K562 (cell line): ENCODE results near the gene SCRN1. TPM values are rescaled to one million over a fixed set of nuclear protein-coding genes. Genes with fewer than 3 reads are reported as not detected.

Experiments used
- ATF7 ChIP-seq: fragments of 450-650 bp; IDR thresholded peaks from 2 replicates; pipeline ENCODE4 v1.7.1; 2014; ENCODE audit warnings: mild to moderate bottlenecking, moderate library complexity
- C11orf30 ChIP-seq: fragments of 450-650 bp; IDR thresholded peaks from 2 replicates; pipeline ENCODE4 v1.6.1; 2016; ENCODE audit warnings: low read depth, mild to moderate bottlenecking
- CXXC5 ChIP-seq: fragments of 250-450 bp; sonication (Bioruptor Pico); IDR thresholded peaks from 2 replicates; pipeline ENCODE4 v1.8.0; 2022; ENCODE audit warnings: inconsistent platforms, mild to moderate bottlenecking, moderate library complexity
- JUN ChIP-seq, 2 experiments: sonication (generic) in 1 of 2; formaldehyde crosslinking in 1 of 2; IDR thresholded peaks; 2 replicates each; pipeline versions ENCODE4 v1.6.1 to v1.8.0; 2012 to 2022; ENCODE audit warnings: borderline replicate concordance in 2 of 2, mild to moderate bottlenecking in 2 of 2, improper control_type of control experiment in 1 of 2, low read depth in 1 of 2, low read length in 1 of 2, missing genetic modification reagents in 1 of 2
- MCM5 ChIP-seq: fragments of 450-650 bp; IDR thresholded peaks from 2 replicates; pipeline ENCODE4 v1.6.1; 2016; ENCODE audit warnings: low read depth
- NR2C1 ChIP-seq, 2 experiments: fragments of 450-650 bp; IDR thresholded peaks; 2 replicates each; pipeline ENCODE4 v1.6.1; 2017; ENCODE audit warnings: mild to moderate bottlenecking in 2 of 2, antibody characterized with exemption in 1 of 2, inconsistent platforms in 1 of 2, missing compliant biosample characterization in 1 of 2, missing genetic modification characterization in 1 of 2
- SIN3B ChIP-seq: fragments of 450-650 bp; IDR thresholded peaks from 2 replicates; pipeline ENCODE4 v1.6.1; 2017; ENCODE audit warnings: low read depth, mild to moderate bottlenecking, moderate library complexity
- ZNF75A ChIP-seq: fragments of 450-650 bp; formaldehyde crosslinking; IDR thresholded peaks from 2 replicates; pipeline ENCODE4 v1.4.0; 2020; ENCODE audit warnings: mild to moderate bottlenecking
- ZSCAN32 ChIP-seq: fragments of 450-650 bp; formaldehyde crosslinking; IDR thresholded peaks from 2 replicates; pipeline ENCODE4 v1.4.0; 2020; ENCODE audit warnings: mild to moderate bottlenecking, moderate library complexity
- polyA plus RNA-seq, 8 experiments: library from polyadenylated mRNA; depleted of rRNA in 4 of 8; stranded (reverse) in 5 of 8; unstranded in 3 of 8; fragments of >200 nt; fragmentation: Nextera tagmentation in 2 of 8; fragmentation: Illumina TruSeq in 1 of 8; extraction: Ambion mirVana in 2 of 8; extraction: Trizol in 1 of 8; gene quantifications; 2 replicates each; pipeline versions ENCODE4 v1.2.1 to v1.2.3, GENCODE V29; 2011 to 2014; ENCODE audit warnings: inconsistent platforms in 1 of 8, missing spikeins in 1 of 8
- total RNA-seq, 7 experiments: library from RNA; depleted of rRNA in 6 of 7; stranded (reverse); fragments of >200 nt in 6 of 7; fragmentation: Illumina TruSeq in 2 of 7; extraction: Trizol in 2 of 7; gene quantifications; 2 replicates each; pipeline versions ENCODE4 v1.2.1 to v1.2.3, GENCODE V29; 2011 to 2021; ENCODE audit warnings: low replicate concordance in 1 of 7
- TF ChIP-seq, protein P1 (sequence below): fragments of 250-450 bp; sonication (Bioruptor Pico); IDR thresholded peaks from 2 replicates; pipeline ENCODE4 v1.4.0; 2020
- TF ChIP-seq, protein P2 (sequence below): fragments of 450-650 bp; IDR thresholded peaks from 2 replicates; pipeline ENCODE4 v1.6.1; 2018; ENCODE audit not compliant: partially characterized antibody
- TF ChIP-seq, protein P3 (sequence below), 2 experiments: fragments of 450-650 bp; IDR thresholded peaks; 2 replicates each; pipeline ENCODE4 v1.6.1; 2016
- TF ChIP-seq, protein P4 (sequence below): fragments of 450-650 bp; IDR thresholded peaks from 2 replicates; pipeline ENCODE4 v1.6.1; 2017; ENCODE audit warnings: antibody characterized with exemption

SCRN1 gene
- total and polyA plus RNA-seq, 9 of the 15 experiments (the other 6 are each of a cell fraction or from before 2014, with no cell fraction given): 0.13 to 1.4 (median 0.20) TPM

DNA sequence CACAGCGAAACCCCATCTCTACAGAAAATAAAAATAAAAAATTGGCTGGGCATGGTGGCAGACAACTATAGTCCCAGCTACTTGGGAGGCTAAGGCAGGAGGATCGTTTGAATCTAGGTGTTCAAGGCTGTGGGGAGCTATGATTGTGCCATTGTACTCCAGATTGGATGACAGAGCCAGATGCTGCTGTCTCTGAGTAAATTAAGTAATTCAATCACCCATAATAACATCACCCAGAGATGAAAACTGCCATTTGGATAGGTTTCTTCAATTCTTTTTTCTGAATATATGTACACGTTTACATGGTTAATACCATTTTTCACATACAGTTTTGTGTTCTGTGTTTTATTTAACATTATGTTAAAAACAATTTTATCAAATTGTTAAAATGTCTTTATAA, 104.0 kb downstream of the SCRN1 start (continued):
- TF ChIP-seq MCM5 (no peak), NR2C1 (IDR thresholded peaks at IDR 0.05) (no peak), NR2C1 (tag; IDR thresholded peaks at IDR 0.05) (no peak), JUN (IDR thresholded peaks at IDR 0.05; ENCODE audit: borderline replicate concordance, low read depth, low read length) (no peak), JUN (CRISPR knock-in tag; IDR thresholded peaks at IDR 0.05; ENCODE audit: borderline replicate concordance) (no peak), ZSCAN32 (CRISPR knock-in tag) (no peak), ZNF75A (no peak), C11orf30 (no peak), SIN3B (no peak), ATF7 (no peak), CXXC5 (CRISPR knock-in tag) (no peak)
- TF ChIP-seq, protein P1, sequence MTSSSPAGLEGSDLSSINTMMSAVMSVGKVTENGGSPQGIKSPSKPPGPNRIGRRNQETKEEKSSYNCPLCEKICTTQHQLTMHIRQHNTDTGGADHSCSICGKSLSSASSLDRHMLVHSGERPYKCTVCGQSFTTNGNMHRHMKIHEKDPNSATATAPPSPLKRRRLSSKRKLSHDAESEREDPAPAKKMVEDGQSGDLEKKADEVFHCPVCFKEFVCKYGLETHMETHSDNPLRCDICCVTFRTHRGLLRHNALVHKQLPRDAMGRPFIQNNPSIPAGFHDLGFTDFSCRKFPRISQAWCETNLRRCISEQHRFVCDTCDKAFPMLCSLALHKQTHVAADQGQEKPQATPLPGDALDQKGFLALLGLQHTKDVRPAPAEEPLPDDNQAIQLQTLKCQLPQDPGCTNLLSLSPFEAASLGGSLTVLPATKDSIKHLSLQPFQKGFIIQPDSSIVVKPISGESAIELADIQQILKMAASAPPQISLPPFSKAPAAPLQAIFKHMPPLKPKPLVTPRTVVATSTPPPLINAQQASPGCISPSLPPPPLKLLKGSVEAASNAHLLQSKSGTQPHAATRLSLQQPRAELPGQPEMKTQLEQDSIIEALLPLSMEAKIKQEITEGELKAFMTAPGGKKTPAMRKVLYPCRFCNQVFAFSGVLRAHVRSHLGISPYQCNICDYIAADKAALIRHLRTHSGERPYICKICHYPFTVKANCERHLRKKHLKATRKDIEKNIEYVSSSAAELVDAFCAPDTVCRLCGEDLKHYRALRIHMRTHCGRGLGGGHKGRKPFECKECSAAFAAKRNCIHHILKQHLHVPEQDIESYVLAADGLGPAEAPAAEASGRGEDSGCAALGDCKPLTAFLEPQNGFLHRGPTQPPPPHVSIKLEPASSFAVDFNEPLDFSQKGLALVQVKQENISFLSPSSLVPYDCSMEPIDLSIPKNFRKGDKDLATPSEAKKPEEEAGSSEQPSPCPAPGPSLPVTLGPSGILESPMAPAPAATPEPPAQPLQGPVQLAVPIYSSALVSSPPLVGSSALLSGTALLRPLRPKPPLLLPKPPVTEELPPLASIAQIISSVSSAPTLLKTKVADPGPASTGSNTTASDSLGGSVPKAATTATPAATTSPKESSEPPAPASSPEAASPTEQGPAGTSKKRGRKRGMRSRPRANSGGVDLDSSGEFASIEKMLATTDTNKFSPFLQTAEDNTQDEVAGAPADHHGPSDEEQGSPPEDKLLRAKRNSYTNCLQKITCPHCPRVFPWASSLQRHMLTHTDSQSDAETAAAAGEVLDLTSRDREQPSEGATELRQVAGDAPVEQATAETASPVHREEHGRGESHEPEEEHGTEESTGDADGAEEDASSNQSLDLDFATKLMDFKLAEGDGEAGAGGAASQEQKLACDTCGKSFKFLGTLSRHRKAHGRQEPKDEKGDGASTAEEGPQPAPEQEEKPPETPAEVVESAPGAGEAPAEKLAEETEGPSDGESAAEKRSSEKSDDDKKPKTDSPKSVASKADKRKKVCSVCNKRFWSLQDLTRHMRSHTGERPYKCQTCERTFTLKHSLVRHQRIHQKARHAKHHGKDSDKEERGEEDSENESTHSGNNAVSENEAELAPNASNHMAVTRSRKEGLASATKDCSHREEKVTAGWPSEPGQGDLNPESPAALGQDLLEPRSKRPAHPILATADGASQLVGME (CRISPR knock-in tag): no peak
- TF ChIP-seq, protein P2, sequence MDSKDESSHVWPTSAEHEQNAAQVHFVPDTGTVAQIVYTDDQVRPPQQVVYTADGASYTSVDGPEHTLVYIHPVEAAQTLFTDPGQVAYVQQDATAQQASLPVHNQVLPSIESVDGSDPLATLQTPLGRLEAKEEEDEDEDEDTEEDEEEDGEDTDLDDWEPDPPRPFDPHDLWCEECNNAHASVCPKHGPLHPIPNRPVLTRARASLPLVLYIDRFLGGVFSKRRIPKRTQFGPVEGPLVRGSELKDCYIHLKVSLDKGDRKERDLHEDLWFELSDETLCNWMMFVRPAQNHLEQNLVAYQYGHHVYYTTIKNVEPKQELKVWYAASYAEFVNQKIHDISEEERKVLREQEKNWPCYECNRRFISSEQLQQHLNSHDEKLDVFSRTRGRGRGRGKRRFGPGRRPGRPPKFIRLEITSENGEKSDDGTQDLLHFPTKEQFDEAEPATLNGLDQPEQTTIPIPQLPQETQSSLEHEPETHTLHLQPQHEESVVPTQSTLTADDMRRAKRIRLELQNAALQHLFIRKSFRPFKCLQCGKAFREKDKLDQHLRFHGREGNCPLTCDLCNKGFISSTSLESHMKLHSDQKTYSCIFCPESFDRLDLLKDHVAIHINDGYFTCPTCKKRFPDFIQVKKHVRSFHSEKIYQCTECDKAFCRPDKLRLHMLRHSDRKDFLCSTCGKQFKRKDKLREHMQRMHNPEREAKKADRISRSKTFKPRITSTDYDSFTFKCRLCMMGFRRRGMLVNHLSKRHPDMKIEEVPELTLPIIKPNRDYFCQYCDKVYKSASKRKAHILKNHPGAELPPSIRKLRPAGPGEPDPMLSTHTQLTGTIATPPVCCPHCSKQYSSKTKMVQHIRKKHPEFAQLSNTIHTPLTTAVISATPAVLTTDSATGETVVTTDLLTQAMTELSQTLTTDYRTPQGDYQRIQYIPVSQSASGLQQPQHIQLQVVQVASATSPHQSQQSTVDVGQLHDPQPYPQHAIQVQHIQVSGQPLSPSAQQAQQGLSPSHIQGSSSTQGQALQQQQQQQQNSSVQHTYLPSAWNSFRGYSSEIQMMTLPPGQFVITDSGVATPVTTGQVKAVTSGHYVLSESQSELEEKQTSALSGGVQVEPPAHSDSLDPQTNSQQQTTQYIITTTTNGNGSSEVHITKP: no peak
- TF ChIP-seq, protein P3, sequence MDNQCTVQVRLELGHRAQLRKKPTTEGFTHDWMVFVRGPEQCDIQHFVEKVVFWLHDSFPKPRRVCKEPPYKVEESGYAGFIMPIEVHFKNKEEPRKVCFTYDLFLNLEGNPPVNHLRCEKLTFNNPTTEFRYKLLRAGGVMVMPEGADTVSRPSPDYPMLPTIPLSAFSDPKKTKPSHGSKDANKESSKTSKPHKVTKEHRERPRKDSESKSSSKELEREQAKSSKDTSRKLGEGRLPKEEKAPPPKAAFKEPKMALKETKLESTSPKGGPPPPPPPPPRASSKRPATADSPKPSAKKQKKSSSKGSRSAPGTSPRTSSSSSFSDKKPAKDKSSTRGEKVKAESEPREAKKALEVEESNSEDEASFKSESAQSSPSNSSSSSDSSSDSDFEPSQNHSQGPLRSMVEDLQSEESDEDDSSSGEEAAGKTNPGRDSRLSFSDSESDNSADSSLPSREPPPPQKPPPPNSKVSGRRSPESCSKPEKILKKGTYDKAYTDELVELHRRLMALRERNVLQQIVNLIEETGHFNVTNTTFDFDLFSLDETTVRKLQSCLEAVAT (IDR thresholded peaks at IDR 0.05): no peak
- TF ChIP-seq, protein P4, sequence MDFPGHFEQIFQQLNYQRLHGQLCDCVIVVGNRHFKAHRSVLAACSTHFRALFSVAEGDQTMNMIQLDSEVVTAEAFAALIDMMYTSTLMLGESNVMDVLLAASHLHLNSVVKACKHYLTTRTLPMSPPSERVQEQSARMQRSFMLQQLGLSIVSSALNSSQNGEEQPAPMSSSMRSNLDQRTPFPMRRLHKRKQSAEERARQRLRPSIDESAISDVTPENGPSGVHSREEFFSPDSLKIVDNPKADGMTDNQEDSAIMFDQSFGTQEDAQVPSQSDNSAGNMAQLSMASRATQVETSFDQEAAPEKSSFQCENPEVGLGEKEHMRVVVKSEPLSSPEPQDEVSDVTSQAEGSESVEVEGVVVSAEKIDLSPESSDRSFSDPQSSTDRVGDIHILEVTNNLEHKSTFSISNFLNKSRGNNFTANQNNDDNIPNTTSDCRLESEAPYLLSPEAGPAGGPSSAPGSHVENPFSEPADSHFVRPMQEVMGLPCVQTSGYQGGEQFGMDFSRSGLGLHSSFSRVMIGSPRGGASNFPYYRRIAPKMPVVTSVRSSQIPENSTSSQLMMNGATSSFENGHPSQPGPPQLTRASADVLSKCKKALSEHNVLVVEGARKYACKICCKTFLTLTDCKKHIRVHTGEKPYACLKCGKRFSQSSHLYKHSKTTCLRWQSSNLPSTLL: no peak
